DND-41 (cell line): ENCODE data around the gene MXD1.

Experiments
- ATAC-seq: fragments of 200-7000 bp; cut with Tn5 transposase; 3 replicates; pipeline ENCODE4 v1.9.1; 2021; ENCODE audit warnings: low read depth; ENCODE audit not compliant: insufficient read depth
- DNase-seq: peaks from one replicate; pipeline ENCODE4 v3.0.0-alpha.2; 2020
- H2AFZ ChIP-seq: 2 replicates; pipeline ENCODE4 v1.6.0; 2012; ENCODE audit warnings: low read depth, low read length
- H3K27ac ChIP-seq: 2 replicates; pipeline ENCODE4 v1.5.1; 2012; ENCODE audit warnings: low read length, inconsistent platforms
- H3K27me3 ChIP-seq: fragments of 200-600 bp; sonication (generic); 2 replicates; pipeline ENCODE4 v1.6.0; 2012; ENCODE audit warnings: low read length, mild to moderate bottlenecking, inconsistent platforms; ENCODE audit not compliant: insufficient read depth, poor library complexity
- H3K36me3 ChIP-seq: 2 replicates; pipeline ENCODE4 v1.5.1; 2012; ENCODE audit warnings: low read length, inconsistent platforms; ENCODE audit not compliant: insufficient read depth
- H3K4me1 ChIP-seq: 2 replicates; pipeline ENCODE4 v1.5.1; 2012; ENCODE audit warnings: mild to moderate bottlenecking, low read length; ENCODE audit not compliant: insufficient read depth
- H3K4me2 ChIP-seq: 2 replicates; pipeline ENCODE4 v1.6.0; 2012; ENCODE audit warnings: mild to moderate bottlenecking, moderate library complexity, low read length, inconsistent platforms; ENCODE audit not compliant: insufficient read depth
- H3K4me3 ChIP-seq, 2 experiments: fragments of 200-600 bp in 1 of 2; shearing (Covaris generic) in 1 of 2; 2 replicates each; pipeline ENCODE4 v1.5.1; 2012 to 2016; ENCODE audit warnings: inconsistent platforms in 2 of 2, low read length in 2 of 2, mild to moderate bottlenecking in 2 of 2, low read depth in 1 of 2, moderate library complexity in 1 of 2
- H3K79me2 ChIP-seq: 2 replicates; pipeline ENCODE4 v1.6.0; 2012; ENCODE audit warnings: low read length, inconsistent platforms; ENCODE audit not compliant: insufficient read depth
- H3K9ac ChIP-seq: 2 replicates; pipeline ENCODE4 v1.6.0; 2012; ENCODE audit warnings: low read depth, mild to moderate bottlenecking, inconsistent platforms, low read length, moderate library complexity
- H3K9me3 ChIP-seq: 2 replicates; pipeline ENCODE4 v1.5.1; 2012; ENCODE audit warnings: low read length, moderate library complexity, mild to moderate bottlenecking, inconsistent platforms; ENCODE audit not compliant: insufficient read depth, severe bottlenecking
- H4K20me1 ChIP-seq: 2 replicates; pipeline ENCODE4 v1.6.0; 2012; ENCODE audit warnings: low read length; ENCODE audit not compliant: insufficient read depth
- CTCF ChIP-seq: IDR thresholded peaks from 2 replicates; pipeline ENCODE4 v1.5.1; 2012; ENCODE audit warnings: borderline replicate concordance, low read length, moderate library complexity, mild to moderate bottlenecking; ENCODE audit not compliant: poor library complexity, severe bottlenecking; ENCODE audit errors: extremely low read depth
- EZH2 ChIP-seq: IDR thresholded peaks from 3 replicates; pipeline ENCODE4 v1.6.1; 2012; ENCODE audit warnings: borderline replicate concordance, low read depth, mild to moderate bottlenecking, moderate library complexity, low read length, inconsistent platforms; ENCODE audit not compliant: severe bottlenecking

MXD1 gene

GRCh38 chr2:69973335-69973735, 58.4 kb downstream of the MXD1 start:
- no peaks in the 10 kb centered on the region for H3K36me3 ChIP-seq
- no peak overlapping the region for H3K9ac ChIP-seq
- H3K79me2 ChIP-seq = no peaks in the 10 kb centered on the region
- no peak overlapping the region for H2AFZ ChIP-seq
- no peak overlapping the region for H3K4me2 ChIP-seq
- no peak overlapping the region for H3K27ac ChIP-seq
- H3K27me3 ChIP-seq = no peaks in the 10 kb centered on the region
- DNase-seq = no peak
- no peak overlapping the region for H3K4me3 ChIP-seq
- 0 out of 2 replicates have a peak, but pooled peaks cover 7% of the 10 kb centered on the region for H3K4me1 ChIP-seq
- H3K9me3 ChIP-seq = no peaks in the 10 kb centered on the region
- TF ChIP-seq EZH2 (no peak), CTCF (no peak)
- no peaks in the 10 kb centered on the region for H4K20me1 ChIP-seq
- ATAC-seq = no peak

- no peaks in the 10 kb centered on the region for H3K36me3 ChIP-seq
- no peaks in the 10 kb centered on the region for H3K79me2 ChIP-seq
- no peaks in the 10 kb centered on the region for H3K27me3 ChIP-seq
- H3K4me3 ChIP-seq = no peak overlapping the region
- no peak for TF ChIP-seq CTCF
- TF ChIP-seq EZH2 = no peak
- H2AFZ ChIP-seq = no peak overlapping the region
- H3K27ac ChIP-seq = no peak overlapping the region
- H3K9ac ChIP-seq = no peak overlapping the region
- H3K4me1 ChIP-seq = 0 out of 2 replicates have a peak, but pooled peaks cover 7% of the 10 kb centered on the region
- H3K9me3 ChIP-seq = no peaks in the 10 kb centered on the region
- ATAC-seq (no peak), DNase-seq (no peak)
- no peaks in the 10 kb centered on the region for H4K20me1 ChIP-seq
- H3K4me2 ChIP-seq = no peak overlapping the region
Measured at GRCh38 chr2:69975136-69975852, 60.4 kb downstream of the MXD1 start.

- Histone ChIP-seq H3K4me2 (no peak overlapping the region), H3K27ac (no peak overlapping the region), H3K4me3 (no peak overlapping the region), H3K9ac (no peak overlapping the region), H3K9me3 (no peaks in the 10 kb centered on the region), H3K79me2 (no peaks in the 10 kb centered on the region), H2AFZ (no peak overlapping the region), H4K20me1 (no peaks in the 10 kb centered on the region), H3K27me3 (no peaks in the 10 kb centered on the region), H3K36me3 (no peaks in the 10 kb centered on the region), H3K4me1 (0 out of 2 replicates have a peak, but pooled peaks cover 7% of the 10 kb centered on the region)
- TF ChIP-seq CTCF (no peak), EZH2 (no peak)
- DNase-seq (no peak), ATAC-seq (no peak; the same call in 2 of the 3 replicates)
Measured at GRCh38 chr2:69975853-69976462, 61.0 kb downstream of the MXD1 start.
